NCI-H510A treated with DMSO at 0.1 percent for 48 hours (cell line): ENCODE measurements around the gene FRMD1.

Source experiments
- DNase-seq: peaks from one replicate; lab custom pipeline; 2025; lab: John Stamatoyannopoulos, UW

Gene FRMD1

GRCh38 chr6:168043193-168043847 is 35.7 kb downstream of the FRMD1 start:
- DNase-seq, result no peak

- no peak for DNase-seq
Observed at GRCh38 chr6:168042426-168043192, 36.4 kb downstream of the FRMD1 start.

- DNase-seq, result no peak
Observed at GRCh38 chr6:168041928-168042327, 37.1 kb downstream of the FRMD1 start.

- DNase-seq, result no peak
Observed at GRCh38 chr6:168040856-168041496, 38.0 kb downstream of the FRMD1 start.

GRCh38 chr6:168039849-168040248 is 39.2 kb downstream of the FRMD1 start:
- DNase-seq, result no peak

GRCh38 chr6:168039301-168039700 is 39.7 kb downstream of the FRMD1 start:
- no peak for DNase-seq

GRCh38 chr6:168038576-168039140 is 40.4 kb downstream of the FRMD1 start:
- no peak for DNase-seq

- peak; percentile 44 for DNase-seq
Observed at GRCh38 chr6:168037856-168038255, 41.2 kb downstream of the FRMD1 start.

- DNase-seq, result no peak
Observed at GRCh38 chr6:168037242-168037641, 41.8 kb downstream of the FRMD1 start.

GRCh38 chr6:168035661-168036545 is 43.1 kb downstream of the FRMD1 start:
- peak; percentile 27 for DNase-seq

GRCh38 chr6:168035098-168035660 is 43.8 kb downstream of the FRMD1 start:
- DNase-seq, result peak; percentile 21

- no peak for DNase-seq
Observed at GRCh38 chr6:168034537-168034936, 44.5 kb downstream of the FRMD1 start.

GRCh38 chr6:168033791-168034190 is 45.2 kb downstream of the FRMD1 start:
- no peak for DNase-seq

- no peak for DNase-seq
Observed at GRCh38 chr6:168032005-168032760, 46.8 kb downstream of the FRMD1 start.

GRCh38 chr6:168031411-168031971 is 47.5 kb downstream of the FRMD1 start:
- no peak for DNase-seq

GRCh38 chr6:168030908-168031307 is 48.1 kb downstream of the FRMD1 start:
- no peak for DNase-seq

- no peak for DNase-seq
Observed at GRCh38 chr6:168030218-168030746, 48.7 kb downstream of the FRMD1 start.

- DNase-seq, result no peak
Observed at GRCh38 chr6:168029459-168030217, 49.4 kb downstream of the FRMD1 start.

- DNase-seq, result no peak
Observed at GRCh38 chr6:168028181-168028580, 50.8 kb downstream of the FRMD1 start.
